ENCODE data around the gene INSYN2A. TPM values are rescaled to one million over a fixed set of nuclear protein-coding genes. Genes with fewer than 3 reads are reported as not detected.

The INSYN2A gene
- polyA plus RNA-seq, 4 donors, result 0.22 to 0.68 (median 0.25) TPM

- FAIRE-seq (no peak), DNase-seq (no peak)
- Histone ChIP-seq H3K36me3 (ENCODE audit: control insufficient read depth in 3 of 3, insufficient read depth in 2 of 3, low read depth in 1 of 3, low read length in 3 of 3) (no peaks in the 10 kb centered on the region), H3K27me3 (ENCODE audit: control insufficient read depth in 3 of 3, insufficient read depth in 3 of 3, low read length in 3 of 3) (no peaks in the 10 kb centered on the region), H3K9me3 (ENCODE audit: control insufficient read depth in 2 of 2, insufficient read depth in 1 of 2, low read depth in 1 of 2, low read length in 1 of 2) (no peaks in the 10 kb centered on the region), H3K4me1 (ENCODE audit: control insufficient read depth in 3 of 3, insufficient read depth in 2 of 3, low read depth in 1 of 3, low read length in 2 of 3) (no peaks in the 10 kb centered on the region), H3K4me3 (ENCODE audit: low read depth in 1 of 3, low read length in 3 of 3) (no peak overlapping the region), H3K27ac (ENCODE audit: low read depth in 1 of 3, low read length in 2 of 3) (no peak overlapping the region)
- 90 to 97% (median 91%) methylated on average over 4 of the region's 4 CpGs for WGBS, 3 donors
Observed at GRCh38 chr10:127157089-127157488, 39.3 kb downstream of the INSYN2A start.

GRCh38 chr10:127154831-127155620 is 41.4 kb downstream of the INSYN2A start:
- Histone ChIP-seq H3K4me3 (ENCODE audit: low read depth in 1 of 3, low read length in 3 of 3) (no peak overlapping the region), H3K27me3 (ENCODE audit: control insufficient read depth in 3 of 3, insufficient read depth in 3 of 3, low read length in 3 of 3) (no peaks in the 10 kb centered on the region), H3K27ac (ENCODE audit: low read depth in 1 of 3, low read length in 2 of 3) (no peak overlapping the region), H3K9me3 (ENCODE audit: control insufficient read depth in 2 of 2, insufficient read depth in 1 of 2, low read depth in 1 of 2, low read length in 1 of 2) (no peaks in the 10 kb centered on the region), H3K4me1 (ENCODE audit: control insufficient read depth in 3 of 3, insufficient read depth in 2 of 3, low read depth in 1 of 3, low read length in 2 of 3) (no peaks in the 10 kb centered on the region), H3K36me3 (ENCODE audit: control insufficient read depth in 3 of 3, insufficient read depth in 2 of 3, low read depth in 1 of 3, low read length in 3 of 3) (peaks cover 0 to 2% (median 0%) of the 10 kb centered on the region in 3 donors)
- WGBS, 3 donors, result 74 to 88% (median 80%) methylated on average over 9 of the region's 9 CpGs
- DNase-seq (no peak), FAIRE-seq (no peak)

GRCh38 chr10:127153181-127153580 is 43.2 kb downstream of the INSYN2A start:
- Histone ChIP-seq H3K27ac (ENCODE audit: low read depth in 1 of 3, low read length in 2 of 3) (no peak overlapping the region), H3K4me1 (ENCODE audit: control insufficient read depth in 3 of 3, insufficient read depth in 2 of 3, low read depth in 1 of 3, low read length in 2 of 3) (no peaks in the 10 kb centered on the region), H3K36me3 (ENCODE audit: control insufficient read depth in 3 of 3, insufficient read depth in 2 of 3, low read depth in 1 of 3, low read length in 3 of 3) (peaks cover 0 to 5% (median 0%) of the 10 kb centered on the region in 3 donors), H3K4me3 (ENCODE audit: low read depth in 1 of 3, low read length in 3 of 3) (no peak overlapping the region), H3K27me3 (ENCODE audit: control insufficient read depth in 3 of 3, insufficient read depth in 3 of 3, low read length in 3 of 3) (no peaks in the 10 kb centered on the region), H3K9me3 (ENCODE audit: control insufficient read depth in 2 of 2, insufficient read depth in 1 of 2, low read depth in 1 of 2, low read length in 1 of 2) (no peaks in the 10 kb centered on the region)
- FAIRE-seq (no peak), DNase-seq (peak in 1 of 2 donors; percentile 11)
- 71 to 88% (median 86%) methylated on average over 4 of the region's 4 CpGs for WGBS, 3 donors

- Histone ChIP-seq H3K36me3 (ENCODE audit: control insufficient read depth in 3 of 3, insufficient read depth in 2 of 3, low read depth in 1 of 3, low read length in 3 of 3) (peaks cover 0 to 8% (median 0%) of the 10 kb centered on the region in 3 donors), H3K4me1 (ENCODE audit: control insufficient read depth in 3 of 3, insufficient read depth in 2 of 3, low read depth in 1 of 3, low read length in 2 of 3) (no peaks in the 10 kb centered on the region), H3K4me3 (ENCODE audit: low read depth in 1 of 3, low read length in 3 of 3) (no peak overlapping the region), H3K27me3 (ENCODE audit: control insufficient read depth in 3 of 3, insufficient read depth in 3 of 3, low read length in 3 of 3) (no peaks in the 10 kb centered on the region), H3K9me3 (ENCODE audit: control insufficient read depth in 2 of 2, insufficient read depth in 1 of 2, low read depth in 1 of 2, low read length in 1 of 2) (no peaks in the 10 kb centered on the region), H3K27ac (ENCODE audit: low read depth in 1 of 3, low read length in 2 of 3) (no peak overlapping the region)
- no peak for DNase-seq
- FAIRE-seq, result no peak
- 84 to 91% (median 90%) methylated on average over 9 of the region's 9 CpGs for WGBS, 3 donors
Observed at GRCh38 chr10:127151981-127152699, 44.3 kb downstream of the INSYN2A start.

- Histone ChIP-seq H3K27ac (ENCODE audit: low read depth in 1 of 3, low read length in 2 of 3) (no peak overlapping the region), H3K4me3 (ENCODE audit: low read depth in 1 of 3, low read length in 3 of 3) (no peak overlapping the region), H3K4me1 (ENCODE audit: control insufficient read depth in 3 of 3, insufficient read depth in 2 of 3, low read depth in 1 of 3, low read length in 2 of 3) (no peaks in the 10 kb centered on the region), H3K27me3 (ENCODE audit: control insufficient read depth in 3 of 3, insufficient read depth in 3 of 3, low read length in 3 of 3) (no peaks in the 10 kb centered on the region), H3K36me3 (ENCODE audit: control insufficient read depth in 3 of 3, insufficient read depth in 2 of 3, low read depth in 1 of 3, low read length in 3 of 3) (peaks cover 0 to 8% (median 0%) of the 10 kb centered on the region in 3 donors), H3K9me3 (ENCODE audit: control insufficient read depth in 2 of 2, insufficient read depth in 1 of 2, low read depth in 1 of 2, low read length in 1 of 2) (no peaks in the 10 kb centered on the region)
- no peak for DNase-seq
- WGBS, 3 donors, result 87 to 93% (median 91%) methylated on average over 10 of the region's 10 CpGs
- no peak for FAIRE-seq
Observed at GRCh38 chr10:127151541-127151940, 44.9 kb downstream of the INSYN2A start.

GRCh38 chr10:127150136-127150535 is 46.3 kb downstream of the INSYN2A start:
- no peak for FAIRE-seq
- no peaks in the 10 kb centered on the region for H3K4me1 ChIP-seq (ENCODE audit: control insufficient read depth in 3 of 3, insufficient read depth in 2 of 3, low read depth in 1 of 3, low read length in 2 of 3)
- no peaks in the 10 kb centered on the region for H3K27me3 ChIP-seq (ENCODE audit: control insufficient read depth in 3 of 3, insufficient read depth in 3 of 3, low read length in 3 of 3)
- no peak overlapping the region for H3K27ac ChIP-seq (ENCODE audit: low read depth in 1 of 3, low read length in 2 of 3)
- DNase-seq, result no peak
- peaks cover 0 to 13% (median 0%) of the 10 kb centered on the region in 3 donors for H3K36me3 ChIP-seq (ENCODE audit: control insufficient read depth in 3 of 3, insufficient read depth in 2 of 3, low read depth in 1 of 3, low read length in 3 of 3)
- H3K4me3 ChIP-seq (ENCODE audit: low read depth in 1 of 3, low read length in 3 of 3), result no peak overlapping the region
- H3K9me3 ChIP-seq (ENCODE audit: control insufficient read depth in 2 of 2, insufficient read depth in 1 of 2, low read depth in 1 of 2, low read length in 1 of 2), result no peaks in the 10 kb centered on the region
- WGBS, 3 donors, result 94 to 96% (median 95%) methylated on average over 5 of the region's 5 CpGs

GRCh38 chr10:127149501-127150081 is 46.8 kb downstream of the INSYN2A start:
- H3K27ac ChIP-seq (ENCODE audit: low read depth in 1 of 3, low read length in 2 of 3), result no peak overlapping the region
- WGBS, 3 donors, result 79 to 90% (median 85%) methylated on average over 7 of the region's 7 CpGs
- H3K36me3 ChIP-seq (ENCODE audit: control insufficient read depth in 3 of 3, insufficient read depth in 2 of 3, low read depth in 1 of 3, low read length in 3 of 3), result peaks cover 0 to 13% (median 0%) of the 10 kb centered on the region in 3 donors
- no peak for DNase-seq
- H3K9me3 ChIP-seq (ENCODE audit: control insufficient read depth in 2 of 2, insufficient read depth in 1 of 2, low read depth in 1 of 2, low read length in 1 of 2), result no peaks in the 10 kb centered on the region
- FAIRE-seq, result no peak
- H3K27me3 ChIP-seq (ENCODE audit: control insufficient read depth in 3 of 3, insufficient read depth in 3 of 3, low read length in 3 of 3), result no peaks in the 10 kb centered on the region
- H3K4me1 ChIP-seq (ENCODE audit: control insufficient read depth in 3 of 3, insufficient read depth in 2 of 3, low read depth in 1 of 3, low read length in 2 of 3), result no peaks in the 10 kb centered on the region
- no peak overlapping the region for H3K4me3 ChIP-seq (ENCODE audit: low read depth in 1 of 3, low read length in 3 of 3)

GRCh38 chr10:127148933-127149220 is 47.5 kb downstream of the INSYN2A start:
- DNase-seq (no peak), FAIRE-seq (no peak)
- H3K9me3 ChIP-seq (ENCODE audit: control insufficient read depth in 2 of 2, insufficient read depth in 1 of 2, low read depth in 1 of 2, low read length in 1 of 2), result no peaks in the 10 kb centered on the region
- H3K4me3 ChIP-seq (ENCODE audit: low read depth in 1 of 3, low read length in 3 of 3), result no peak overlapping the region
- peaks cover 0 to 16% (median 0%) of the 10 kb centered on the region in 3 donors for H3K36me3 ChIP-seq (ENCODE audit: control insufficient read depth in 3 of 3, insufficient read depth in 2 of 3, low read depth in 1 of 3, low read length in 3 of 3)
- 62 to 81% (median 71%) methylated on average over 2 of the region's 2 CpGs for WGBS, 3 donors
- peak overlapping the region in 1 of 3 donors; percentile 17 for H3K27ac ChIP-seq (ENCODE audit: low read depth in 1 of 3, low read length in 2 of 3)
- H3K4me1 ChIP-seq (ENCODE audit: control insufficient read depth in 3 of 3, insufficient read depth in 2 of 3, low read depth in 1 of 3, low read length in 2 of 3), result no peaks in the 10 kb centered on the region
- H3K27me3 ChIP-seq (ENCODE audit: control insufficient read depth in 3 of 3, insufficient read depth in 3 of 3, low read length in 3 of 3), result no peaks in the 10 kb centered on the region

Measured in small intestine (tissue), 7 donors.